GM23248 (cell line): ENCODE measurements around the gene SNAI3. TPM values are rescaled to one million over a fixed set of nuclear protein-coding genes. Genes with fewer than 3 reads are reported as not detected.

Source experiments
- DNase-seq: peaks from one replicate; pipeline ENCODE4 v3.0.0-alpha.2; 2015
- H2AFZ ChIP-seq: fragments of 200-600 bp; sonication (generic); 2 replicates; pipeline ENCODE4 v1.6.1; 2016; ENCODE audit warnings: antibody characterized with exemption
- H3F3A ChIP-seq: fragments of 200-600 bp; sonication (generic); 2 replicates; pipeline ENCODE4 v1.6.1; 2016; ENCODE audit warnings: mild to moderate bottlenecking, antibody characterized with exemption, mixed run types; ENCODE audit not compliant: insufficient read depth
- H3K27ac ChIP-seq: fragments of 200-600 bp; sonication (generic); 2 replicates; pipeline ENCODE4 v1.5.1; 2016; ENCODE audit warnings: mild to moderate bottlenecking
- H3K27me3 ChIP-seq: fragments of 200-600 bp; sonication (generic); replicated peaks from 2 replicates; pipeline ENCODE4 v1.6.1; 2016; ENCODE audit warnings: mild to moderate bottlenecking; ENCODE audit not compliant: insufficient read depth
- H3K36me3 ChIP-seq: fragments of 200-600 bp; sonication (generic); 2 replicates; pipeline ENCODE4 v1.6.1; 2016; ENCODE audit warnings: low read depth, mild to moderate bottlenecking
- H3K4me1 ChIP-seq: fragments of 200-600 bp; sonication (generic); 2 replicates; pipeline ENCODE4 v1.6.1; 2016; ENCODE audit warnings: mild to moderate bottlenecking; ENCODE audit not compliant: insufficient read depth
- H3K4me2 ChIP-seq: fragments of 200-600 bp; sonication (generic); one replicate; pipeline ENCODE4 v1.6.1; 2016; ENCODE audit warnings: mild to moderate bottlenecking; ENCODE audit not compliant: unreplicated experiment
- H3K4me3 ChIP-seq: fragments of 200-600 bp; sonication (generic); 2 replicates; pipeline ENCODE4 v1.5.1; 2016; ENCODE audit warnings: mild to moderate bottlenecking
- H3K79me2 ChIP-seq: fragments of 200-600 bp; sonication (generic); 2 replicates; pipeline ENCODE4 v1.6.1; 2016; ENCODE audit warnings: mild to moderate bottlenecking; ENCODE audit not compliant: insufficient read depth
- H3K9ac ChIP-seq: fragments of 200-600 bp; sonication (generic); 2 replicates; pipeline ENCODE4 v1.6.1; 2016; ENCODE audit warnings: mild to moderate bottlenecking
- H3K9me2 ChIP-seq: fragments of 200-600 bp; sonication (generic); 2 replicates; pipeline ENCODE4 v1.6.1; 2016; ENCODE audit warnings: mixed run types, mild to moderate bottlenecking, moderate library complexity; ENCODE audit not compliant: insufficient read depth
- H3K9me3 ChIP-seq: fragments of 200-600 bp; sonication (generic); one replicate; pipeline ENCODE4 v1.6.1; 2017; ENCODE audit warnings: low read depth
- H4K20me1 ChIP-seq: fragments of 200-600 bp; sonication (generic); 2 replicates; pipeline ENCODE4 v1.6.0; 2016; ENCODE audit not compliant: insufficient read depth
- EZH2 ChIP-seq: fragments of 200-600 bp; sonication (generic); IDR thresholded peaks from 2 replicates; pipeline ENCODE4 v1.6.1; 2018; ENCODE audit warnings: antibody characterized with exemption, mild to moderate bottlenecking; ENCODE audit not compliant: insufficient read depth, poor library complexity, severe bottlenecking
- EZH2phosphoT487 ChIP-seq: fragments of 200-600 bp; sonication (generic); IDR thresholded peaks from 2 replicates; pipeline ENCODE4 v1.6.1; 2018; ENCODE audit warnings: antibody characterized with exemption, moderate library complexity, mild to moderate bottlenecking, low read depth; ENCODE audit not compliant: insufficient read depth
- WGBS, 2 experiments: methylation state at CpG; one replicate each; pipeline ENCODE4 v1.1.6; 2015 to 2017; ENCODE audit warnings: low lambda C conversion rate in 2 of 2, low coverage in 1 of 2; ENCODE audit errors: missing lambda C conversion rate in 2 of 2; 5-methylcytosine and 5-hydroxymethylcytosine counted together
- in situ Hi-C: fragments of 300-500 bp; cut with MboI; formaldehyde crosslinking; loops from 2 replicates; pipeline ENCODE4 v1.15.0; 2020
- polyA plus RNA-seq: library from polyadenylated mRNA; unstranded; fragments of >200 nt; fragmentation: Nextera tagmentation; extraction: Ambion mirVana; gene quantifications from 2 replicates; pipeline ENCODE4 v1.2.1, GENCODE V29; 2016
- total RNA-seq: library from RNA; depleted of rRNA; stranded (reverse); fragments of >200 nt; shearing (Covaris generic); gene quantifications from 2 replicates; pipeline ENCODE4 v1.2.3, GENCODE V29; 2014

The SNAI3 gene
- total and polyA plus RNA-seq, 2 experiments from 2014 or later = 0.71 TPM; not detected in 1

DNA sequence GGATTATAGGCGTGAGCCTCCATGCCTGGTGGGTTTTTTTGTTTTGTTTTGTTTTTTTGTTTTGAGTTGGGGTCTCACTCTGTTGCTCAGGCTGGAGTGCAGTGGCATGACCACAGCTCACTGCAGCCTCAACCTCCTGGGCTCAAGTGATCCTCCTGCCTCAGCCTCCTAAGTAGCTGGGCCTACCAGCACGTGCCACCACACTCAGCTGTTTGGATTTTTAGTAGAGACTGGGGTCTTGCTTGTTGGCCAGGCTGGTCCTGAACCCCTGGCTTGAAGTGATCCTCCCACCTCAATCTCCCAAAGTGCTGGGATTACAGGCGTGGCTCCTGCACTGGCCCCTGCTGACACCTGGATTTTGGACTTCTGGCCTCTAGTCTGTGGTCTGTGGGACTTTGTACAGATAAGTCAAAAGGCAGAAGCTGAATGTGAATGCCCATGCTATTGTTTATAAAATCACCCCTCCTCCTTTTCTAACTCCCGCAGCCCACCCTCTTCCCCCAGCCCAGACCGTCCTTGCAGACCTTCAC, 5.7 kb downstream of the SNAI3 start:
- WGBS, 2 experiments = 72 to 87% methylated on average over 3 to 5 of the region's 5 CpGs
- Histone ChIP-seq H3K36me3 (no peaks in the 10 kb centered on the region), H3K27ac (no peak overlapping the region), H3F3A (no peaks in the 10 kb centered on the region), H3K4me2 (no peak overlapping the region), H3K4me3 (no peak overlapping the region), H2AFZ (no peak overlapping the region), H3K27me3 (0 out of 2 replicates have a peak, but pooled peaks cover 4% of the 10 kb centered on the region), H3K9me3 (no peaks in the 10 kb centered on the region), H3K9ac (no peak overlapping the region), H4K20me1 (no peaks in the 10 kb centered on the region), H3K79me2 (no peaks in the 10 kb centered on the region), H3K4me1 (no peaks in the 10 kb centered on the region), H3K9me2 (no peaks in the 10 kb centered on the region)
- TF ChIP-seq EZH2 = no peak
- no peak for TF ChIP-seq EZH2phosphoT487
- in situ Hi-C loops = no loop called here
- no peak for DNase-seq

DNA sequence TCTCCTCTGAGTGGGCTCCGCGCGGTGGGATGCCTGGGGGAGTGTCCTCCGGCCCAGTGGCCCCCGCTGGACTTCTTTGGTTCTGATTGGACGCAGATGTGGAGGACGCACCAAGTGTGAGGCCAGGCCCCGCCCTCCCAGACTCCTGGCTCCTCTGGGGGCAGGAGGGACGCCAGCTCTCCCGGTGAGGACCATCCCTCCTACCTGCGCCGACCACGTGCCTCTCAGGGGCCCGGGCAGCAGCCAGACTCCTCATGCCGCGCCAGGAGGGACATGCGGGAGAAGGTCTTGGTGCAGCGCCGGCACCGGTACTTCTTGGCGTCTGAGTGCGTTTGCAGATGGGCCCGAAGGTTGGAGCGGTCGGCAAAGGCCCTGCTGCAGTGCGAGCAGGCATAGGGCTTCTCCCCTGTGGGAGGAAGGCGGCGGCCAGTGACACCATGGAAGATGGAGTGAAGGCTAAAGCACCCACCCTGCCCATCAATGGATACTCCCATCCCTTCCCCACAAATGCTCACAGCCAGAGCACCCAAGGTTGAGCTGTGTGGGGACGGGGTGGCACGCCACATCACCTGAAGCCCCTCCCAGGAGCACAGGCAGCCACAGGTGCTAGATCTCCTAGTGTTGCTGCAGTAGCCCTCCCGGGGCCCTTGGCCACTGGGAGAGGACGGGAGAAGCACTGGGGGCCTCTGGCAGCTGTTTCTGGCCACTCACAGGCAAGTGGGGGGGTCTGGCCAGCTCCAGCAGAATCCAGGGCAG, 7.9 kb downstream of the SNAI3 start:
- Histone ChIP-seq H4K20me1 (no peaks in the 10 kb centered on the region), H2AFZ (no peak overlapping the region), H3K9ac (no peak overlapping the region), H3K4me3 (no peak overlapping the region), H3K79me2 (no peaks in the 10 kb centered on the region), H3K27ac (no peak overlapping the region), H3K4me2 (no peak overlapping the region), H3K4me1 (no peaks in the 10 kb centered on the region), H3K36me3 (no peaks in the 10 kb centered on the region), H3F3A (no peaks in the 10 kb centered on the region), H3K27me3 (no peaks in the 10 kb centered on the region), H3K9me3 (no peaks in the 10 kb centered on the region), H3K9me2 (no peaks in the 10 kb centered on the region)
- 58 to 68% methylated on average over 27 to 32 of the region's 32 CpGs for WGBS, 2 experiments
- no peak for DNase-seq
- TF ChIP-seq EZH2phosphoT487 (no peak), EZH2 (no peak)
- in situ Hi-C loops = no loop called here

DNA sequence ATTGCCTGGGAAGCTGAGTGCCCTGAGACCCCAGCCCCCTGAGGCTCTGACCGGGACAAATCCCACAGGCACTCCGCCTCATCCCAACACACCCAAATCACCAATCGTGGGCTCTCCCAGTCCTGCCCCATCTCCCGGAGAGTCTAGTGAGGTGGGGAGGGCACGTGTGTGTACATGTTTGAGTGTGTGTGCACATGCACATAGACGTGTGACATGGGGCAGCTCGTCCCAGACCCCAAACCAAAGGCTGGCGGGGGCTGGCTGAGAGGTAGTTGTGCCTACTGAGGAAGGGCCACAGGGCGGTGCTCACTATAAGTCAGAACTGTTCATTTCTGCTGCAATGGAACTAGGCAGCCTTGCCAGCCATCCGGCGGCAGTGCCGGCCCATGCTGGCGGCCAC, 8.6 kb downstream of the SNAI3 start:
- no peaks in the 10 kb centered on the region for H3K79me2 ChIP-seq
- H3K27me3 ChIP-seq = no peaks in the 10 kb centered on the region
- in situ Hi-C loops = no loop called here
- H3K4me2 ChIP-seq = no peak overlapping the region
- no peak overlapping the region for H3K4me3 ChIP-seq
- no peak overlapping the region for H3K27ac ChIP-seq
- no peaks in the 10 kb centered on the region for H3K9me2 ChIP-seq
- no peak overlapping the region for H2AFZ ChIP-seq
- TF ChIP-seq EZH2phosphoT487 (no peak), EZH2 (no peak)
- H3K9me3 ChIP-seq = no peaks in the 10 kb centered on the region
- 43 to 51% methylated on average over 12 to 13 of the region's 13 CpGs for WGBS, 2 experiments
- H4K20me1 ChIP-seq = no peaks in the 10 kb centered on the region
- no peaks in the 10 kb centered on the region for H3K4me1 ChIP-seq
- H3K36me3 ChIP-seq = no peaks in the 10 kb centered on the region
- DNase-seq = no peak
- no peaks in the 10 kb centered on the region for H3F3A ChIP-seq
- no peak overlapping the region for H3K9ac ChIP-seq

DNA sequence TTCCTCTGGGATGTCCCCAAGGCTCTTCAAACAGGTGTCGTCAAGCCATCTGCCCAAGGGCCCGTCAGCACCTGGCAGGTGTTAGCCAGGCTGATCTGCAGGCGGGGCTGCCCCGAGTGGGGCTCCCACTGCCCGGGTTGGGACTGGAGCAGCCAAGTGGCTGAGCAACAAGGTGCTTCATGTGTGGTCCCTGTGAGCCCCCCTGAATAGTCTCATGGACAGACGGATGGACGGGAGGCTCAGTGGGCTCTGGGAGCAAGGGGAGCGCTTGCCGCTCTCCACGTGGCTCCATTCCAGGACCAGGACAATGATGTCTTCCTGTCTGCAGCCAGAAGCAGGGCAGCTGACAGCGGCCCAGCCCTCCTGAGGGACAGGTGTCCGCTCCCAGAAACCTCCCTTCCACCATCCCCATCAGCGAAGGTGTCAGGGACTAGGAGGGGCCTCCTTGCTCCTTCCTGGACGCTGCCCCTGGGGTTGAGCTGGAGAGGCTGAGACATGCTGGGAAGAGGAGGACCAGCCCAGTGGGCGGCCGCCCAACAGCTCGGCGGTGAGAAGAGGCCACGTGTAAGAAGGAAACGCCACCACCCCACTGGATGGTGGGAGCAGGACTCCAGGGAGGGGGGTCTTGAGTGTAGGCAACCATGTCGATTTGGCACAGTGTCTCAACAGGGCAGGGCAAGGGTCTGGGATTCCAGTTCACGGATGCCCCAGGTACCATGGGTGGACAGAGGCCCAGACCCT, 9.6 kb downstream of the SNAI3 start:
- no peaks in the 10 kb centered on the region for H3K4me1 ChIP-seq

More for the DNA sequence above, 9.6 kb downstream of the SNAI3 start:
- no peak overlapping the region for H3K4me2 ChIP-seq
- in situ Hi-C loops = no loop called here
- 82 to 86% methylated on average over 21 to 22 of the region's 22 CpGs for WGBS, 2 experiments
- no peak overlapping the region for H3K27ac ChIP-seq
- H4K20me1 ChIP-seq = no peaks in the 10 kb centered on the region
- H3K79me2 ChIP-seq = no peaks in the 10 kb centered on the region
- H3K27me3 ChIP-seq = no peaks in the 10 kb centered on the region
- H3K9me3 ChIP-seq = no peaks in the 10 kb centered on the region
- no peak for TF ChIP-seq EZH2phosphoT487
- no peak for TF ChIP-seq EZH2
- H2AFZ ChIP-seq = no peak overlapping the region
- H3K9me2 ChIP-seq = no peaks in the 10 kb centered on the region
- no peaks in the 10 kb centered on the region for H3F3A ChIP-seq
- H3K36me3 ChIP-seq = no peaks in the 10 kb centered on the region
- H3K4me3 ChIP-seq = no peak overlapping the region
- no peak for DNase-seq
- H3K9ac ChIP-seq = no peak overlapping the region
